Neural cell (in vitro differentiated cells): Measurements from ENCODE around the gene SHF.

ENCODE experiments used
- CTCF ChIP-seq: fragments of 450-650 bp; IDR thresholded peaks from 2 replicates; pipeline ENCODE4 v1.5.1; 2014; ENCODE audit warnings: antibody characterized with exemption, mild to moderate bottlenecking, moderate library complexity; ENCODE audit not compliant: poor library complexity, severe bottlenecking
- EP300 ChIP-seq: fragments of 450-650 bp; conservative IDR thresholded peaks from 2 replicates; pipeline ENCODE4 v1.6.1; 2014; ENCODE audit warnings: antibody characterized with exemption, mild to moderate bottlenecking, moderate library complexity; ENCODE audit not compliant: poor library complexity, severe bottlenecking
- EZH2 ChIP-seq: fragments of 200-600, 300-800 bp; shearing (Covaris generic), sonication (generic); IDR thresholded peaks from 2 replicates; pipeline ENCODE4 v1.6.1; 2014; ENCODE audit warnings: antibody characterized with exemption, low read length, borderline replicate concordance, mild to moderate bottlenecking; ENCODE audit not compliant: insufficient read depth, poor library complexity, severe bottlenecking
- POLR2AphosphoS5 ChIP-seq: IDR thresholded peaks from 2 replicates; pipeline ENCODE4 v1.6.1; 2012
- RAD21 ChIP-seq: fragments of 450-650 bp; conservative IDR thresholded peaks from 2 replicates; pipeline ENCODE4 v1.6.1; 2014; ENCODE audit warnings: antibody characterized with exemption, mild to moderate bottlenecking, moderate library complexity

- no peak for TF ChIP-seq CTCF
- TF ChIP-seq EZH2, result no peak
- no peak for TF ChIP-seq POLR2AphosphoS5
- TF ChIP-seq EP300, result no peak
- TF ChIP-seq RAD21, result no peak
Measured at GRCh38 chr15:45134046-45134445, 53.7 kb downstream of the SHF start.
